Measurements from ENCODE around the gene ZNF791. TPM values are rescaled to one million over a fixed set of nuclear protein-coding genes. Genes with fewer than 3 reads are reported as not detected.
A peak's percentile ranks its signal among the peaks of the same experiment; 100 is the strongest.
"Not testable (repeated sequence)": the region's sequence is repeated elsewhere in the genome, so short reads cannot be mapped to it uniquely, and the experiment has no call there.

The ZNF791 gene
- 10 to 100 TPM; 12.6 to 29.3 (median 21.9) TPM for total RNA-seq

DNA sequence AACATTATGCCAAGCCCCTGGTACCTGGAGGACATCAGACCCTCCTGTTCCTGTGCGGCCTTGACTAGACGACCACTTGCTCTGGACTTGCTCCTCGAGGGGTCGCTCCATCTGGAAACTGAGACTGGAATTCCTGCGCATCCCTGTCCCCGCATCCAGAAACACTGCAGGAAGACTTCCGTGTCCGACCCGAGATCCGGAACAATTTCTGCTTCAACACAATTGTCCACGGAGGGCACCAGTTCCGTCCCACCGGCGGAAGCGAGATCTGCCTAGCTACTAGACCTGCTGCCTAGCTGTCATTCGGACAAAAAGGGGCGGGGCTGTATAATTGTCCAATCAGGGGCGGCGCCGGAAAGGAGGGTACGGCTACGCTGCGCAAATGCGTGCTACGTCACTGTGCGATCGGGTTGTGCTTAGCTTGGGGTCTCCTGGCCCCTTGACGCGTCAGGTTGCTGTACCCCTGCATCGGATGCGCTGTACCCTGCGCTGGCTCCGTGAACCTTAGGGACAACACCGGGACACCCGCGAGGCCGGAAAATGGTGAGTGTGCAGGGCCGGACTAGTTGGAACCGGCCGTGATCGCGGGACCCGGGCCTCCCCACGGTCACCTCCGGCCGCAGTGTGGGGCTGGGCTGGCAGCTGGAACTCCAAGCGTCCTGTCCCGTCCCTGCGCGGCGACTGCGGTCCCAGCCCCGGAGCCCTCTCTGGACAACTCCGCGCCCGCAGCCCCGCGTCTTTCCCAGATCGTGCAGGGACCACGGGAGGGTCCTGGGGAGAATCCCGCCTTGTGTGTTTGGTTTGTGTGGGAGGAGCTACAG lies at the start of gene ZNF791, which contains the start of gene ZNF490:
TSS of gene ZNF791 (plus strand) at position 381 of the 821 bp plus-strand sequence. CDS start at position 541, 160 bp downstream.
TSS of gene ZNF490 (minus strand) at position 274 of the 821 bp plus-strand sequence. CDS start at position 141, 133 bp downstream.
- H3K4me1 ChIP-seq: peaks cover 28 to 45% (median 39%) of the 10 kb centered on the region in 4 donors
- DNase-seq: peak; percentile 92 to 99
- TF ChIP-seq POLR2A (IDR thresholded peaks at IDR 0.05): peak in 3 of 4 donors; percentile 76 to 92 (median 90)
- peak; percentile 94 for TF ChIP-seq POLR2AphosphoS5 (IDR thresholded peaks at IDR 0.05)
- no peak for TF ChIP-seq EP300 (IDR thresholded peaks at IDR 0.05)
- TF ChIP-seq, protein P1, sequence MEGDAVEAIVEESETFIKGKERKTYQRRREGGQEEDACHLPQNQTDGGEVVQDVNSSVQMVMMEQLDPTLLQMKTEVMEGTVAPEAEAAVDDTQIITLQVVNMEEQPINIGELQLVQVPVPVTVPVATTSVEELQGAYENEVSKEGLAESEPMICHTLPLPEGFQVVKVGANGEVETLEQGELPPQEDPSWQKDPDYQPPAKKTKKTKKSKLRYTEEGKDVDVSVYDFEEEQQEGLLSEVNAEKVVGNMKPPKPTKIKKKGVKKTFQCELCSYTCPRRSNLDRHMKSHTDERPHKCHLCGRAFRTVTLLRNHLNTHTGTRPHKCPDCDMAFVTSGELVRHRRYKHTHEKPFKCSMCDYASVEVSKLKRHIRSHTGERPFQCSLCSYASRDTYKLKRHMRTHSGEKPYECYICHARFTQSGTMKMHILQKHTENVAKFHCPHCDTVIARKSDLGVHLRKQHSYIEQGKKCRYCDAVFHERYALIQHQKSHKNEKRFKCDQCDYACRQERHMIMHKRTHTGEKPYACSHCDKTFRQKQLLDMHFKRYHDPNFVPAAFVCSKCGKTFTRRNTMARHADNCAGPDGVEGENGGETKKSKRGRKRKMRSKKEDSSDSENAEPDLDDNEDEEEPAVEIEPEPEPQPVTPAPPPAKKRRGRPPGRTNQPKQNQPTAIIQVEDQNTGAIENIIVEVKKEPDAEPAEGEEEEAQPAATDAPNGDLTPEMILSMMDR (IDR thresholded peaks at IDR 0.05): peak in 2 of 6 experiments; percentile 10 to 11
- ATAC-seq (ENCODE audit: low FRiP score in 2 of 2): peak; percentile 99 to 100
- H3K9me3 ChIP-seq: no peaks in the 10 kb centered on the region
- no peaks in the 10 kb centered on the region for H3K27me3 ChIP-seq
- H3K4me3 ChIP-seq: peak within 1 kb of the TSS; percentile 91 to 100 (median 96)
- H3K36me3 ChIP-seq: peaks cover 0 to 48% (median 14%) of the 10 kb centered on the region in 4 donors
- WGBS, 2 donors: 0 to 1% methylated on average over 15 to 28 of the region's 61 CpGs
- peak within 1 kb of the TSS; percentile 98 to 100 (median 100) for H3K27ac ChIP-seq

DNA sequence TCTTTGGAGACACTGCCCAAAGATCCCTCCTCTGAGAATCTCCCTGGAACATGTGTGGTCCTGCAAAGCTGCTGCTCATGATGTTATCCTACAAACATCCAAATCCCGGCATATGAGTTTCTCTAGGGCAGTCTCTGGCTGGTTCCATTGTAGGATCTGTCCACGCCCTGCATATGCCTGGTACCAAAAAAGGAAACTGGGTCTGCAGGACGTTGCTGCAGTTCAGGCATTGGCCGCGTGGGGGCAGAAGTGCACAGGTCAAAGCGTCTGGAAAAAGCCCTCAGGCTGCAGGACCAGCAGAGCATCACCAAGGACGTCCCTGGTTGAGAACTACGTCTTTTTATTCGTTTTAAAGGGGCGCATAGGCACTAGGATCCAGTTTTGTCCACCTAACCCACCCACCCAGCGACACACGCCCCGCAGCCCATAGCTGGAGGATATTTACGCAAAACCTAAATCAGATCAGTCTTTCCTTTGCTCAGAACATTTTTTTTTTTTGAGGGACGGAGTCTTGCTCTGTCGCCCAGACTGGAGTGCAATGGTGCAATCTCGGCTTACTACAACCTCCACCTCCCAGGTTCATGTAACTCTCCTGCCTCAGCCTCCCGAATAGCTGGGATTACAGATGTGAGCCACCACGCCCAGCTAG lies 46.6 kb upstream of the ZNF791 start:
- DNase-seq: peak; percentile 91 to 93
- Histone ChIP-seq H3K27ac (no peak overlapping the region), H3K4me3 (no peak overlapping the region), H3K4me1 (peaks cover 0 to 6% (median 0%) of the 10 kb centered on the region in 4 donors), H3K27me3 (no peaks in the 10 kb centered on the region), H3K9me3 (no peaks in the 10 kb centered on the region), H3K36me3 (no peaks in the 10 kb centered on the region)
- TF ChIP-seq EP300 (IDR thresholded peaks at IDR 0.05) (no peak), POLR2AphosphoS5 (IDR thresholded peaks at IDR 0.05) (no peak)
- TF ChIP-seq, protein P1 (IDR thresholded peaks at IDR 0.05): peak; percentile 88 to 95 (median 93)
- ATAC-seq (ENCODE audit: low FRiP score in 2 of 2): peak; percentile 95 to 97
- WGBS, 2 donors: 19 to 21% methylated on average over 17 to 19 of the region's 19 CpGs

DNA sequence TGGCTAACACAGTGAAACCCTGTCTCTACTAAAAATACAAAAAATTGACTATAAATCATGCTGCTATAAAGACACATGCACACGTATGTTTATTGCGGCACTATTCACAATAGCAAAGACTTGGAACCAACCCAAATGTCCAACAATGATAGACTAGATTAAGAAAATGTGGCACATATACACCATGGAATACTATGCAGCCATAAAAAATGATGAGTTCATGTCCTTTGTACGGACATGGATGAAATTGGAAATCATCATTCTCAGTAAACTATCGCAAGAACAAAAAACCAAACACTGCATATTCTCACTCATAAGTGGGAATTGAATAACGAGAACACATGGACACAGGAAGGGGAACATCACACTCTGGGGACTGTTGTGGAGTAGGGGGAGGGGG lies 44.3 kb upstream of the ZNF791 start:
- not testable (repeated sequence) for H3K36me3 ChIP-seq; H3K27ac ChIP-seq; DNase-seq; ATAC-seq (ENCODE audit: low FRiP score in 2 of 2); H3K9me3 ChIP-seq; H3K4me3 ChIP-seq; H3K27me3 ChIP-seq; H3K4me1 ChIP-seq
- 86 to 100% methylated on average over 5 of the region's 5 CpGs for WGBS, 2 donors

DNA sequence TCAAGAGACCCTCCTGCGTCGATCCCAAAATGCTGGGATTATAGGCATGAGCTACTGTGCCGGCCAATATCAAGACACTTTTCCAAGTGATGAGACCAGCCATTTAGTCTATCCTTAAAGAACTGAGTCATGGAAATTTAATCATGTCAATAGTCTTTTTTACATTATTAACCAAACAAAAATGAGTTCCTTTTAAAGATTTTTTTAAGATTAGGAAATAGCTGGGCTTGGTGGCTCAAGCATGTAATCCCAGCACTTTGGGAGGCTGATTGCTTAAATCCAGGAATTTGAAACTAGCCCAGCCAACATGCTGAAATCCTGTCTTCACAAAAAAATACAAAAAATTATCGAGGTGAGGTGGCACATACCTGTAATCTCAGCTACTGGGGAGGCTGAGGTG lies 42.8 kb upstream of the ZNF791 start:
- Histone ChIP-seq H3K4me1 (peaks cover 0 to 6% (median 0%) of the 10 kb centered on the region in 4 donors), H3K27ac (no peak overlapping the region), H3K9me3 (no peaks in the 10 kb centered on the region), H3K4me3 (no peak overlapping the region), H3K36me3 (no peaks in the 10 kb centered on the region), H3K27me3 (no peaks in the 10 kb centered on the region)
- WGBS, 2 donors: 84 to 86% methylated on average over 4 of the region's 4 CpGs
- no peak for ATAC-seq (ENCODE audit: low FRiP score in 2 of 2)
- TF ChIP-seq POLR2AphosphoS5 (IDR thresholded peaks at IDR 0.05) (no peak), POLR2A (IDR thresholded peaks at IDR 0.05) (no peak), EP300 (IDR thresholded peaks at IDR 0.05) (no peak)
- TF ChIP-seq, protein P1 (IDR thresholded peaks at IDR 0.05): no peak
- no peak for DNase-seq

DNA sequence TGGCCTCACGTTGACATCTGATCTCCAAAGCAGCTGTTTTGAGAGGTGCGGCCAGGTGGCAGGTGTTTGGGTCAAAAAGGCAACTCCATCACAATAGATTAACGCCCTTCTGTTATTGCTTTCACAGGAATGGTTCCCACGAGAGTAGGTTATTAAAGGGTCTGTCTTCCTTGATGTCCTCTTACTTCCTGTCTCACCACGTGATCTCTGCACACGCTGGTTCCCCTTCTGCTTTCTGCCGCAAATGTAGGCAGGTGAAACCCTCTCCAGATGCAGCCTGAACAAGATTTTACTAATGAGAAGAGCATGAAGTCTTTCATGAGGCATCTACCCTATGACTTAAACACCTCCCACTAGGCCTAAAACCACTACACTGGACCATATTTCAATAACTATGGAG lies 36.7 kb upstream of the ZNF791 start:
- H3K4me3 ChIP-seq: no peak overlapping the region
- DNase-seq (no peak), ATAC-seq (ENCODE audit: low FRiP score in 2 of 2) (no peak)
- peaks cover 0 to 15% (median 7%) of the 10 kb centered on the region in 4 donors for H3K36me3 ChIP-seq
- H3K27me3 ChIP-seq: no peaks in the 10 kb centered on the region
- H3K4me1 ChIP-seq: no peaks in the 10 kb centered on the region
- H3K27ac ChIP-seq: no peak overlapping the region
- no peaks in the 10 kb centered on the region for H3K9me3 ChIP-seq
- 56 to 59% methylated on average over 7 of the region's 7 CpGs for WGBS, 2 donors
- no peak for TF ChIP-seq POLR2A (IDR thresholded peaks at IDR 0.05)
- no peak for TF ChIP-seq POLR2AphosphoS5 (IDR thresholded peaks at IDR 0.05)
- TF ChIP-seq EP300 (IDR thresholded peaks at IDR 0.05): no peak
- TF ChIP-seq, protein P1 (IDR thresholded peaks at IDR 0.05): no peak

Data from upper lobe of left lung (tissue), 6 donors.